ENCODE measurements around the gene SLC1A6.
A peak's percentile ranks its signal among the peaks of the same experiment; 100 is the strongest.
"Not testable (repeated sequence)": the region's sequence is repeated elsewhere in the genome, so short reads cannot be mapped to it uniquely, and the experiment has no call there.

Gene SLC1A6

DNA sequence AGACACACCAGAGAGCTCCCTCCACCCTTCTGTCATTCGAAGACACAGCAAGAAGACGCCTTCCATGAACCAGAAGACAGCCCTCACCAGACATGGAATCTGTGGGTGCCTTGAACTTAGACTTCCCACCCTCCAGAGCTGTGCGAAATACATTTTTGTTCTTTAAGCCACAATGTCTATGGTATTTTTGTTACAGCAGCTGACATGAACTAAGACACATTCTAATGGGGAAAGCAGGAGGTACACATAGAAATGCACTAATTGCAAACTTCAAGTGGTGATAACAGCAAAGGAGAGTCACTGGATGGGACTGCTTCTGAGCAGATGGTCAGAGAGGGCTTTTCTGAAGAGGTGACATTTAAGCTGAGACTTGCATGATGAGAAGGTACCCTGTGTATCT, 22.2 kb downstream of the SLC1A6 start:
- DNase-seq (ENCODE audit: low spot score), result no peak

- DNase-seq (ENCODE audit: low spot score), result no peak
Observed at GRCh38 chr19:14954071-14954655, 25.5 kb downstream of the SLC1A6 start.

DNA sequence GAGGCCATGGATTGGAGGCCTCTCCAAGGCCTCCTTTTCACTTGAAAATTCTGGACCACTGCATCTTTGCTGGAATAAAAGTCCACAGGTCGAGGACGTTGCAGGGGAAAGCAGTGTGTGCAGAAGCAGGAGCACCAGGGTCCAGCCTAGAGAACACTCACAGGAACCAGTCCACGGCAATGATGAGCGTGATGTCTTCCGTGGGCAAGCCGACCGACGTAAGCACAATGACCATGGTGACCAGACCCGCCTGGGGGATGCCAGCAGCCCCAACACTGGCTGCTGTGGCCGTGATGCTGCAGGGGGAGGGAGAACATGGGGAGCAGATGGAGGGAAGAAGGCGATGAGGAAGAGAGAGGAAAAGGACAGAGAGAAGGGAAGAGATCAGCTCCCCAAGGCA, 26.9 kb downstream of the SLC1A6 start:
- no peak for DNase-seq (ENCODE audit: low spot score)

GRCh38 chr19:14950421-14950820, 29.2 kb downstream of the SLC1A6 start:
- no peak for DNase-seq (ENCODE audit: low spot score)

- no peak for DNase-seq (ENCODE audit: low spot score)
Observed at GRCh38 chr19:14949876-14950275, 29.8 kb downstream of the SLC1A6 start.

DNA sequence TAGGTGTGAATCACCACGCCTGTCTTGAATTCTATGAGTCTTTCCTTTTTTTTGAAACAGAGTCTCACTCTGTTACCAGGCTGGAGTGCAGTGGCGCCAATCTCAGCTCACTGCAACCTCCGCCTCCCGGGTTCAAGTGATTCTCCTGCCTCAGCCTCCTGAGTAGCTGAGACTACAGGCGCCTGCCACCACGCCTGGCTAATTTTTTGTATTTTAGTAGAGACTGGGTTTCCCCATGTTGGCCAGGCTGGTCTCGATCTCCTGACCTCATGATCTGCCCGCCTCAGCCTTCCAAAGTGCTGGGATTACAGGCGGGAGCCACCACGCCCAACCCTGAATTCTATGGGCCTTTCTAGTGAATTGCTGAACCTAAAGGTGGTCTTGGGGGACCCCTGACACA, 30.3 kb downstream of the SLC1A6 start:
- DNase-seq (ENCODE audit: low spot score), result not testable (repeated sequence)

DNA sequence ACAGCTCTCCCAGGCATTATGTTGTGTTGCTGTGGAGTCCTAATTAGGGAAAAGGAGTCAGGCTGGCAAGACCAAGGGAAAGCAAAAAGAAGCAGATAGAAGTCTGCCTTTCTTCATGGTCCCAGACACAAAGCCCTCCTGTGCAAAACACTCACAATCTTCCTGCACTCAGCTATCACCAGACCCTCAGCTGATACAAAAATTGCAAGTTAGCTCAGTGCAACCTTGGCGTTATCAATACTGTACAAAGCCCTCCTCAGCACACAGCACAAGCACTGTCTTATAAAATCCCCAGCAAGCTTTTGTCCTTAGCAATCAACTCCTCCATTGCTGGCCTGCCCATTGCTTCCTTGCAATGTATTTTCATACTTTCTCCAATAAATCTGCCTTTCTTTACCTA, 35.2 kb downstream of the SLC1A6 start:
- DNase-seq (ENCODE audit: low spot score), result no peak

DNA sequence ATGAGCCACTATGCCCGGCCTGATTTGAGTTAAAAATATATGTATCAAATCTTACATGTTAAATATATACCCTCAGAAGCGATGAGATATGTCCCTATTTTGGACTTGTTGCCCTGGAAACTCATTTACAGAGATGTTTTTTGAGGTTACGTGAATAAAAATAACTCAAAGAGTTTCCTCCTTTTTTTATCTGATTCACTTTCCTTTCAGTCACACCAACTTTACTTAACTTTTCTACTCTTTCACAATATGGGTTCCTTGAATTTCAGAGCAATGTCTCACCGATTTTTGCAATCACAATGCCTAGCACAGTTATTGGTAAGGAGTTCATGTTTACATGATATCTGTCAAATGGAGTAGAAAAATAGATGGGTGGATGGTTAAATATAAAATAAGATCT, 36.1 kb downstream of the SLC1A6 start:
- no peak for DNase-seq (ENCODE audit: low spot score)

DNA sequence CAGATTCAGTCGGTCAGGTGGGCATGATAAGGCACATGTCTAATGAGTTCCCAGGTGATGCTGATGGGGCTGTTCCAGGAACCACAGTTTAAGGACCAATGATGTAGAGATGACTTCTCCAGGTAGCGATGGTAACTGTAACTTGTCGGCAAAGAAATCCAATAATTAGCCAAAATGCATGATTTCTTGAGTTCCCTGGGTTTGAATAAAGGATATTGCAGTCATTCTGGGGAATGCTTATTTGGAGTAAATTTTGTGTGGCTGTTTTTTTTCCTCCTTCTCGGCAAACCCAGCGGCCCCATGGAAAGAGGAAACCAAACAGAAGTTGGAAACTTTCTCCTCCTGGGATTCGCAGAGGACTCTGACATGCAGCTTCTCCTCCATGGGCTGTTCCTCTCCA, 38.5 kb downstream of the SLC1A6 start, which contains the start of gene OR7C2:
TSS of gene OR7C2 (plus strand) at position 301 of the 400 bp plus-strand sequence. CDS start at position 301, 0 bp downstream.
- no peak for DNase-seq (ENCODE audit: low spot score)

DNA sequence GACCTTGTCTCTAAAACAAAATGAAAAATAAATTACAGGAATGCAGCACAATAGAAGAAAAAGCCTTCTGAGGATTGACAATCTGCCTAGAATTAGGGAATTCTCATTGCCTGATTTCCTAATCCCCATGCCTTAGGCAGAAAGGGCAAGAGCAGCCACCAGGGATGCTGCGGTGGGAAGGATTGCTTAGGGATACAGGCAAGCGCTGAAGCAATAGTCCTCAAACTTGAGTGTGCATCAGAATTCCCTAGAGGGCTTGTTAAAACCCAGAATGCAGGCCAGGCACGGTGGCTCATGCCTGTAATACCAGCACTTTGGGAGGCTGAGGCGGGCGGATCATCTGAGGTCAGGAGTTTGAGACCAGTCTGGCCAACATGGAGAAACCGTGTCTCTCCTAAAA, 39.4 kb downstream of the SLC1A6 start:
- no peak for DNase-seq (ENCODE audit: low spot score)

GRCh38 chr19:14933506-14933905, 46.2 kb downstream of the SLC1A6 start:
- DNase-seq (ENCODE audit: low spot score), result no peak

GRCh38 chr19:14916848-14917247, 62.8 kb downstream of the SLC1A6 start:
- peak; percentile 1 for DNase-seq (ENCODE audit: low spot score)

GRCh38 chr19:14915116-14915515, 64.5 kb downstream of the SLC1A6 start:
- DNase-seq (ENCODE audit: low spot score), result peak; percentile 42

DNA sequence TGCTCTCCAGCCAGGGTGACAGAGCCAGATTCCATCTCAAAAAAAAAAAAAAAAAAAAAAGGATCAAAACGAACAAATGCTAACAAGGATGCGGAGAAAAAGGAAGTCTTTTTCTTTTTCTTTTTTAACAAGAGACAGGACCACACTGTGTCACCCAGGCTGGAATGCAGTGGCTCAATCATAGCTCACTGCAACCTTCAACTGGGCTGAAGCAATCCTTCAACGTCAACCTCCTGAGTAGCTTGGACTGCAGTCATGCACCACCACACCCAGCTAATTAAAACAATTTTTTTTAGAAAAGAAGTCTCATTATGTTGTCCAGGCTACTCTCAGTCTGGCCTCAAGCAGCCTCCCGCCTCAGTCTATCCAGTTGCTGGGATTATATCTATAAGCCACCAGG, 73.0 kb downstream of the SLC1A6 start:
- DNase-seq (ENCODE audit: low spot score), result no peak

DNA sequence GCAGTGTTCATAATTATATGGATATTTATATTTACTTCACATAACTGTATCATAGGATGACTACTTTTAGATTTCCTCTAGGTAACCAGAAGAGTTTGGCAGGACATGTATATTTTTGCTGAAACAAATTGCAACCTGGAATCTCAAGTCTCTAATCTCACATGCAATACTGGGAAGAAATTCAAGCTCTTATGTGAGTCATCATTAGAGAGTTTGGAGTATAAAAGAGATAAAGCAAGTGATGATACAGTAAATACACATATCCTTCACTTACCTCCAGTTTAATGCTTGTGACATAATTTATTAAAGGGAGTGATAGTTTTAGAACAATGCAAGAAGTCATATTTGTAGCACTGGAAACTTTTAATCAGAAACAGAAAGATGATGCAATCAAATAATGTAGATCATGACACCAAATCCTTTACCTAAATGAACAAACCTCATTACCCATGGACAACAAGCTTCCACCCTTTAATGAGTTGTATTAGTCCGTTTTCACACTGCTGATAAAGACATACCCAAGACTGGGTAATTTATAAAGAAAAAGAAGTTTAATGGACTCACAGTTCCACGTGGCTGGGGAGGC, 77.9 kb downstream of the SLC1A6 start:
- no peak for DNase-seq (ENCODE audit: low spot score)

Data from cerebellar cortex (tissue), 1 donor.